GM12878 (cell line): ENCODE results near the gene HUS1B. TPM values are rescaled to one million over a fixed set of nuclear protein-coding genes. Genes with fewer than 3 reads are reported as not detected.
"Not testable (repeated sequence)": the region's sequence is repeated elsewhere in the genome, so short reads cannot be mapped to it uniquely, and the experiment has no call there.

Experiments
- ATAC-seq: fragments of 200-7000 bp; cut with Tn5 transposase; 3 replicates; pipeline ENCODE4 v1.9.1; 2020; ENCODE audit warnings: mild to moderate bottlenecking, moderate library complexity
- BruUV-seq: library from RNA; stranded (reverse); fragments of 400-500 nt; replicated peaks from 2 replicates; lab custom pipeline; 2021; lab: Mats Ljungman, UMichigan
- CTCF ChIA-PET: fragments of 300-600 bp; sonication (Branson Sonifier 250); formaldehyde crosslinking; extraction: SDS; loops from one replicate; lab custom pipeline; 2021; ENCODE audit warnings: inconsistent platforms; lab: Yijun Ruan, JAX
- POLR2A ChIA-PET: fragments of 350-600 bp; formaldehyde crosslinking; extraction: SDS; loops from one replicate; lab custom pipeline; 2021; ENCODE audit warnings: inconsistent platforms; lab: Charles Lee
- RAD21 ChIA-PET: fragments of 300-600 bp; sonication (Branson Sonifier 250); formaldehyde crosslinking; loops from one replicate; lab custom pipeline; 2023; ENCODE audit warnings: antibody characterized with exemption; ENCODE audit not compliant: unreplicated experiment; lab: Charles Lee
- SMC1A ChIA-PET: fragments of 300-600 bp; sonication (Branson Sonifier 250); formaldehyde crosslinking; loops from one replicate; lab custom pipeline; 2023; ENCODE audit not compliant: unreplicated experiment, uncharacterized antibody; lab: Charles Lee
- DNase-seq: peaks from one replicate; pipeline ENCODE4 v3.0.0-alpha.2; 2011; ENCODE audit warnings: low read depth, low spot score
- FAIRE-seq: peaks from 3 replicates; lab custom pipeline; 2011; peaks lifted over from hg19 to GRCh38; lab: Jason Lieb, UNC
- H2AFZ ChIP-seq: 2 replicates; pipeline ENCODE4 v1.6.0; 2011; ENCODE audit warnings: low read depth, low read length, control low read depth; ENCODE audit not compliant: control insufficient read depth
- H3K27ac ChIP-seq: 2 replicates; pipeline ENCODE4 v1.5.1; 2011; ENCODE audit warnings: control low read depth; ENCODE audit not compliant: control insufficient read depth, insufficient read depth
- H3K27me3 ChIP-seq, 2 experiments: replicated peaks in 1 of 2; 2 replicates each; pipeline versions ENCODE4 v1.6.0 to v1.6.1; 2011; ENCODE audit warnings: low read length in 1 of 2; ENCODE audit not compliant: control insufficient read depth in 2 of 2, insufficient read depth in 2 of 2
- H3K36me3 ChIP-seq, 2 experiments: 2 replicates each; pipeline ENCODE4 v1.5.1; 2011; ENCODE audit warnings: low read length in 1 of 2; ENCODE audit not compliant: control insufficient read depth in 2 of 2, insufficient read depth in 2 of 2
- H3K4me1 ChIP-seq: 2 replicates; pipeline ENCODE4 v1.6.1; 2011; ENCODE audit warnings: mild to moderate bottlenecking, low read length, moderate library complexity, mixed read lengths; ENCODE audit not compliant: control insufficient read depth, insufficient read depth
- H3K4me2 ChIP-seq: 2 replicates; pipeline ENCODE4 v1.6.0; 2011; ENCODE audit warnings: control low read depth; ENCODE audit not compliant: control insufficient read depth, insufficient read depth
- H3K4me3 ChIP-seq: fragments of 200-600 bp; sonication (generic); 2 replicates; pipeline ENCODE4 v1.5.1; 2016
- H3K79me2 ChIP-seq: 2 replicates; pipeline ENCODE4 v1.6.0; 2011; ENCODE audit warnings: low read length; ENCODE audit not compliant: control insufficient read depth, insufficient read depth
- H3K9ac ChIP-seq: 2 replicates; pipeline ENCODE4 v1.8.0; 2011; ENCODE audit warnings: low read length, control low read depth, mixed read lengths; ENCODE audit not compliant: control insufficient read depth, insufficient read depth
- H3K9me3 ChIP-seq: replicated peaks from 3 replicates; pipeline ENCODE4 v1.5.1; 2011; ENCODE audit warnings: mild to moderate bottlenecking, low read length; ENCODE audit not compliant: control insufficient read depth, insufficient read depth
- H4K20me1 ChIP-seq: 2 replicates; pipeline ENCODE4 v1.6.0; 2011; ENCODE audit not compliant: control insufficient read depth, insufficient read depth
- BACH1 ChIP-seq: fragments of 450-650 bp; IDR thresholded peaks from 2 replicates; pipeline ENCODE4 v1.6.1; 2017; ENCODE audit warnings: mild to moderate bottlenecking, borderline replicate concordance
- WGBS: methylation state at CpG from one replicate; pipeline ENCODE4 v1.1.6; 2016; ENCODE audit warnings: low lambda C conversion rate; ENCODE audit not compliant: insufficient replicate concordance, insufficient coverage; ENCODE audit errors: missing lambda C conversion rate; 5-methylcytosine and 5-hydroxymethylcytosine counted together
- in situ Hi-C: fragments of 300-500 bp; cut with MboI; formaldehyde crosslinking; loops from 9 replicates; pipeline ENCODE4 v1.14.3; 2018; ENCODE audit warnings: mixed read lengths
- intact Hi-C: fragments of 100-400 bp; cut with micrococcal nuclease; formaldehyde crosslinking; loops from one replicate; pipeline ENCODE4 v1.14.2; 2022; ENCODE audit not compliant: unreplicated experiment
- polyA plus RNA-seq, 11 experiments: library from polyadenylated mRNA; depleted of rRNA in 4 of 11; unstranded in 6 of 11; stranded (reverse) in 5 of 11; fragments of >200 nt; fragmentation: Nextera tagmentation in 4 of 11; fragmentation: Illumina TruSeq in 1 of 11; extraction: Ambion mirVana in 4 of 11; extraction: Trizol in 1 of 11; gene quantifications; 1 replicate in 1 of 11; 2 replicates in 10 of 11; pipeline versions ENCODE4 v1.2.1 to v1.2.3, GENCODE V29; 2011 to 2016; ENCODE audit warnings: inconsistent platforms in 2 of 11, missing spikeins in 2 of 11, low read depth in 1 of 11
- total RNA-seq, 4 experiments: library from RNA; depleted of rRNA in 3 of 4; stranded (reverse); fragments of >200 nt in 3 of 4; fragmentation: Illumina TruSeq in 1 of 4; extraction: Trizol in 1 of 4; gene quantifications; 2 replicates each; pipeline versions ENCODE4 v1.2.1 to v1.2.3, GENCODE V29; 2013 to 2021

Gene HUS1B
- total and polyA plus RNA-seq, 10 of the 15 experiments (the other 5 are each of a cell fraction or from before 2014, with no cell fraction given): 0.11 to 1.3 (median 0.68) TPM; not detected in 3

GRCh38 chr6:665403-666267 lies 8.7 kb upstream of the HUS1B start:
- DNase-seq: no peak
- in situ Hi-C loops: no loop called here
- Histone ChIP-seq H3K4me2 (no peak overlapping the region), H3K9ac (no peak overlapping the region), H3K9me3 (no peaks in the 10 kb centered on the region), H4K20me1 (no peaks in the 10 kb centered on the region), H3K36me3 (no peaks in the 10 kb centered on the region), H3K27ac (no peak overlapping the region), H3K4me3 (no peak overlapping the region), H3K79me2 (no peaks in the 10 kb centered on the region), H3K27me3 (no peaks in the 10 kb centered on the region), H3K4me1 (no peaks in the 10 kb centered on the region), H2AFZ (no peak overlapping the region)
- CTCF ChIA-PET: no interaction called here
- BruUV-seq: no TSS peak
- intact Hi-C loops: no loop called here
- TF ChIP-seq BACH1: no peak
- 97% methylated on average over 5 of the region's 5 CpGs for WGBS
- SMC1A ChIA-PET: interaction anchor here (0.8 to 1.4 kb wide), 2 partner anchors 9 to 15 kb away, joined by 3 to 5 read pairs; no protein-coding TSS in a partner anchor
- POLR2A ChIA-PET: interaction anchor here (0.6 kb wide), 1 partner anchor 9 kb away, joined by 12 read pairs; no protein-coding TSS in a partner anchor
- no peak for ATAC-seq
- FAIRE-seq: no peak
- RAD21 ChIA-PET: no interaction called here

- ATAC-seq, in situ Hi-C loops, H3K36me3 ChIP-seq, H3K27me3 ChIP-seq, POLR2A ChIA-PET, H3K27ac ChIP-seq, intact Hi-C loops, DNase-seq, H3K9ac ChIP-seq, H2AFZ ChIP-seq, FAIRE-seq, H3K4me1 ChIP-seq, H4K20me1 ChIP-seq, H3K4me3 ChIP-seq, H3K9me3 ChIP-seq, RAD21 ChIA-PET, H3K79me2 ChIP-seq, BruUV-seq, H3K4me2 ChIP-seq: not testable (repeated sequence)
- SMC1A ChIA-PET: interaction anchor here (1.1 kb wide), 1 partner anchor 9 kb away, joined by 3 read pairs; no protein-coding TSS in a partner anchor
- CTCF ChIA-PET: interaction anchor here (0.8 kb wide), 1 partner anchor 13 kb away, joined by 3 read pairs; no protein-coding TSS in a partner anchor
- 67% methylated on average over 4 of the region's 4 CpGs for WGBS
Observed at GRCh38 chr6:663788-664187, 6.9 kb upstream of the HUS1B start.
